ENCODE measurements around the gene CDC25A.
A peak's percentile ranks its signal among the peaks of the same experiment; 100 is the strongest.
"Not testable (repeated sequence)": the region's sequence is repeated elsewhere in the genome, so short reads cannot be mapped to it uniquely, and the experiment has no call there.

The CDC25A gene

GRCh38 chr3:48188266-48189201 is at the start of gene CDC25A:
Gene CDC25A, minus strand, starts transcription at chr3:48188417. Its CDS starts 470 bp downstream, at chr3:48187947.
- peak; percentile 99 for DNase-seq (ENCODE audit: low spot score)

GRCh38 chr3:48236531-48236930 is 48.3 kb upstream of the CDC25A start:
- no peak for DNase-seq (ENCODE audit: low spot score)

GRCh38 chr3:48233542-48233941 is 45.3 kb upstream of the CDC25A start:
- no peak for DNase-seq (ENCODE audit: low spot score)

- peak; percentile 78 for DNase-seq (ENCODE audit: low spot score)
Measured at GRCh38 chr3:48232734-48233133, 44.5 kb upstream of the CDC25A start.

GRCh38 chr3:48232232-48232631 is 44.0 kb upstream of the CDC25A start:
- DNase-seq (ENCODE audit: low spot score), result no peak

GRCh38 chr3:48226939-48227338 is 38.7 kb upstream of the CDC25A start:
- no peak for DNase-seq (ENCODE audit: low spot score)

- no peak for DNase-seq (ENCODE audit: low spot score)
Measured at GRCh38 chr3:48225587-48225986, 37.4 kb upstream of the CDC25A start.

GRCh38 chr3:48222616-48223513 is 34.6 kb upstream of the CDC25A start, which contains the start of gene CAMP:
Gene CAMP, plus strand, starts transcription at chr3:48223495. Its CDS starts 17 bp downstream, at chr3:48223512.
- peak; percentile 30 for DNase-seq (ENCODE audit: low spot score)

GRCh38 chr3:48220746-48221145 is 32.5 kb upstream of the CDC25A start:
- DNase-seq (ENCODE audit: low spot score), result no peak

GRCh38 chr3:48219543-48219942 is 31.3 kb upstream of the CDC25A start:
- no peak for DNase-seq (ENCODE audit: low spot score)

- no peak for DNase-seq (ENCODE audit: low spot score)
Measured at GRCh38 chr3:48218537-48218936, 30.3 kb upstream of the CDC25A start.

- DNase-seq (ENCODE audit: low spot score), result no peak
Measured at GRCh38 chr3:48217449-48217848, 29.2 kb upstream of the CDC25A start.

- DNase-seq (ENCODE audit: low spot score), result no peak
Measured at GRCh38 chr3:48215876-48216275, 27.7 kb upstream of the CDC25A start.

GRCh38 chr3:48215466-48215865 is 27.2 kb upstream of the CDC25A start:
- no peak for DNase-seq (ENCODE audit: low spot score)

- DNase-seq (ENCODE audit: low spot score), result no peak
Measured at GRCh38 chr3:48215019-48215418, 26.8 kb upstream of the CDC25A start.

GRCh38 chr3:48214225-48214624 is 26.0 kb upstream of the CDC25A start:
- DNase-seq (ENCODE audit: low spot score), result no peak

- DNase-seq (ENCODE audit: low spot score), result not testable (repeated sequence)
Measured at GRCh38 chr3:48211776-48212175, 23.6 kb upstream of the CDC25A start.

- not testable (repeated sequence) for DNase-seq (ENCODE audit: low spot score)
Measured at GRCh38 chr3:48210534-48210933, 22.3 kb upstream of the CDC25A start.

GRCh38 chr3:48209445-48209844 is 21.2 kb upstream of the CDC25A start:
- no peak for DNase-seq (ENCODE audit: low spot score)

- no peak for DNase-seq (ENCODE audit: low spot score)
Measured at GRCh38 chr3:48208076-48208475, 19.9 kb upstream of the CDC25A start.

GRCh38 chr3:48202632-48203031 is 14.4 kb upstream of the CDC25A start:
- no peak for DNase-seq (ENCODE audit: low spot score)

GRCh38 chr3:48199117-48199516 is 10.9 kb upstream of the CDC25A start:
- no peak for DNase-seq (ENCODE audit: low spot score)

- no peak for DNase-seq (ENCODE audit: low spot score)
Measured at GRCh38 chr3:48196611-48197010, 8.4 kb upstream of the CDC25A start.

Data from LoVo (cell line).